PFSK-1 (cell line): Measurements from ENCODE around the gene LRPAP1.

Experiments
- FOXP2 ChIP-seq: optimal IDR thresholded peaks from 2 replicates; pipeline ENCODE3; 2011; ENCODE audit warnings: borderline replicate concordance, control low read depth, inconsistent platforms; ENCODE audit not compliant: insufficient read depth; ENCODE audit errors: extremely low read length, extremely low read depth
- POLR2AphosphoS5 ChIP-seq: IDR thresholded peaks from 2 replicates; pipeline ENCODE4 v1.6.1; 2012; ENCODE audit warnings: low read depth, mild to moderate bottlenecking, control low read depth, low read length, moderate library complexity
- REST ChIP-seq, 2 experiments: IDR thresholded peaks; 2 replicates each; pipeline versions ENCODE4 v1.6.1 to v1.8.0; 2011 to 2012; ENCODE audit warnings: low read depth in 2 of 2, low read length in 2 of 2, control low read depth in 1 of 2, inconsistent platforms in 1 of 2, mild to moderate bottlenecking in 1 of 2, moderate library complexity in 1 of 2; ENCODE audit not compliant: insufficient read depth in 1 of 2
- SIN3A ChIP-seq: IDR thresholded peaks from 2 replicates; pipeline ENCODE4 v1.6.1; 2012; ENCODE audit warnings: mild to moderate bottlenecking, low read length, moderate library complexity, borderline replicate concordance; ENCODE audit not compliant: insufficient read depth
- TAF1 ChIP-seq: IDR thresholded peaks from 2 replicates; pipeline ENCODE4 v1.6.1; 2012; ENCODE audit warnings: low read length, control low read depth, borderline replicate concordance; ENCODE audit not compliant: insufficient read depth

Gene LRPAP1

GRCh38 chr4:3510481-3510880 lies 21.7 kb downstream of the LRPAP1 start:
- no peak for TF ChIP-seq REST (IDR thresholded peaks at IDR 0.05; ENCODE audit: insufficient read depth in 1 of 2, low read depth in 2 of 2, low read length in 2 of 2)
- TF ChIP-seq TAF1, result no peak
- TF ChIP-seq FOXP2, result no peak
- TF ChIP-seq SIN3A, result no peak

- TF ChIP-seq SIN3A (no peak), POLR2AphosphoS5 (no peak), TAF1 (no peak), REST (IDR thresholded peaks at IDR 0.05; ENCODE audit: insufficient read depth in 1 of 2, low read depth in 2 of 2, low read length in 2 of 2) (no peak), FOXP2 (no peak)
Observed at GRCh38 chr4:3508542-3508941, 23.7 kb downstream of the LRPAP1 start.

- no peak for TF ChIP-seq POLR2AphosphoS5
Observed at GRCh38 chr4:3505231-3505630, 27.0 kb downstream of the LRPAP1 start.

- TF ChIP-seq POLR2AphosphoS5 (no peak), TAF1 (no peak), SIN3A (no peak), REST (IDR thresholded peaks at IDR 0.05; ENCODE audit: insufficient read depth in 1 of 2, low read depth in 2 of 2, low read length in 2 of 2) (no peak), FOXP2 (no peak)
Observed at GRCh38 chr4:3502941-3503936, 29.0 kb downstream of the LRPAP1 start.

GRCh38 chr4:3501825-3502425 lies 30.3 kb downstream of the LRPAP1 start:
- no peak for TF ChIP-seq REST (IDR thresholded peaks at IDR 0.05; ENCODE audit: insufficient read depth in 1 of 2, low read depth in 2 of 2, low read length in 2 of 2)
- peak; percentile 10 for TF ChIP-seq FOXP2
